ENCODE measurements around the gene PEX13.
"Not testable (repeated sequence)": the region's sequence is repeated elsewhere in the genome, so short reads cannot be mapped to it uniquely, and the experiment has no call there.

PEX13 gene

GRCh38 chr2:61016392-61017002, 1.0 kb upstream of the PEX13 start:
- H3K27ac Mint-ChIP-seq = peak overlapping the region; percentile 94
- no peak for DNase-seq
- peaks cover 9% of the 10 kb centered on the region for H3K36me3 Mint-ChIP-seq
- H3K4me3 Mint-ChIP-seq = peak overlapping the region; percentile 91
- H3K9me3 Mint-ChIP-seq = no peaks in the 10 kb centered on the region
- no peaks in the 10 kb centered on the region for H3K27me3 Mint-ChIP-seq
- CTCF ChIA-PET = interaction anchor here (1.9 kb wide), 1 partner anchor 19 kb away, joined by 4 read pairs; no protein-coding TSS in a partner anchor
- H3K4me1 Mint-ChIP-seq = peaks cover 47% of the 10 kb centered on the region

- Mint-ChIP-seq H3K9me3 (peaks cover 2% of the 10 kb centered on the region), H3K27ac (peak overlapping the region; percentile 94), H3K27me3 (no peaks in the 10 kb centered on the region), H3K4me1 (peaks cover 50% of the 10 kb centered on the region), H3K36me3 (peaks cover 15% of the 10 kb centered on the region), H3K4me3 (peak overlapping the region; percentile 91)
- CTCF ChIA-PET = interaction anchor here (1.9 kb wide), 1 partner anchor 19 kb away, joined by 4 read pairs; no protein-coding TSS in a partner anchor
- DNase-seq = peak; percentile 81
These were observed 441 bp upstream of the PEX13 start for GRCh38 chr2:61017003-61017555.

- Mint-ChIP-seq H3K27ac (peak overlapping the region; percentile 94), H3K27me3 (no peaks in the 10 kb centered on the region), H3K9me3 (peaks cover 2% of the 10 kb centered on the region), H3K36me3 (peaks cover 21% of the 10 kb centered on the region), H3K4me1 (peaks cover 50% of the 10 kb centered on the region), H3K4me3 (peak overlapping the region; percentile 91)
- no peak for DNase-seq
- CTCF ChIA-PET = no interaction called here
These were observed 817 bp downstream of the PEX13 start for GRCh38 chr2:61018318-61018755.

- no peak for DNase-seq
- H3K9me3 Mint-ChIP-seq = peaks cover 2% of the 10 kb centered on the region
- peaks cover 48% of the 10 kb centered on the region for H3K4me1 Mint-ChIP-seq
- CTCF ChIA-PET = no interaction called here
- H3K27me3 Mint-ChIP-seq = no peaks in the 10 kb centered on the region
- H3K4me3 Mint-ChIP-seq = peak overlapping the region; percentile 91
- H3K27ac Mint-ChIP-seq = peak overlapping the region; percentile 94
- H3K36me3 Mint-ChIP-seq = peaks cover 25% of the 10 kb centered on the region
These were observed 1.3 kb downstream of the PEX13 start for GRCh38 chr2:61018798-61019197.

- H3K4me3 Mint-ChIP-seq = no peak overlapping the region
- H3K9me3 Mint-ChIP-seq = peaks cover 2% of the 10 kb centered on the region
- CTCF ChIA-PET = no interaction called here
- H3K36me3 Mint-ChIP-seq = peaks cover 33% of the 10 kb centered on the region
- no peak overlapping the region for H3K27ac Mint-ChIP-seq
- DNase-seq = no peak
- peaks cover 39% of the 10 kb centered on the region for H3K4me1 Mint-ChIP-seq
- no peaks in the 10 kb centered on the region for H3K27me3 Mint-ChIP-seq
These were observed 3.7 kb downstream of the PEX13 start for GRCh38 chr2:61021228-61021660.

GRCh38 chr2:61023670-61024069, 6.2 kb downstream of the PEX13 start:
- Mint-ChIP-seq H3K36me3 (peaks cover 41% of the 10 kb centered on the region), H3K4me1 (peaks cover 30% of the 10 kb centered on the region)

GRCh38 chr2:61029533-61029932, 12.0 kb downstream of the PEX13 start:
- CTCF ChIA-PET = no interaction called here
- peaks cover 38% of the 10 kb centered on the region for H3K36me3 Mint-ChIP-seq
- H3K9me3 Mint-ChIP-seq = peaks cover 3% of the 10 kb centered on the region
- H3K27me3 Mint-ChIP-seq = no peaks in the 10 kb centered on the region
- no peak overlapping the region for H3K4me3 Mint-ChIP-seq
- no peak for DNase-seq
- no peak overlapping the region for H3K27ac Mint-ChIP-seq
- peaks cover 6% of the 10 kb centered on the region for H3K4me1 Mint-ChIP-seq

More at GRCh38 chr2:61023670-61024069, 6.2 kb downstream of the PEX13 start:
- CTCF ChIA-PET = interaction anchor here (0.6 kb wide), 1 partner anchor 49 kb away, joined by 4 read pairs; no protein-coding TSS in a partner anchor
- no peak for DNase-seq
- H3K27me3 Mint-ChIP-seq = no peaks in the 10 kb centered on the region
- H3K9me3 Mint-ChIP-seq = peaks cover 2% of the 10 kb centered on the region
- H3K27ac Mint-ChIP-seq = no peak overlapping the region
- no peak overlapping the region for H3K4me3 Mint-ChIP-seq

GRCh38 chr2:61034592-61034991, 17.1 kb downstream of the PEX13 start:
- H3K27ac Mint-ChIP-seq, CTCF ChIA-PET, H3K4me1 Mint-ChIP-seq, H3K27me3 Mint-ChIP-seq, H3K4me3 Mint-ChIP-seq, DNase-seq: not testable (repeated sequence)
- Mint-ChIP-seq H3K36me3 (peaks cover 52% of the 10 kb centered on the region), H3K9me3 (peaks cover 25% of the 10 kb centered on the region)

GRCh38 chr2:61036643-61037042, 19.1 kb downstream of the PEX13 start:
- H3K4me3 Mint-ChIP-seq, H3K27ac Mint-ChIP-seq, H3K27me3 Mint-ChIP-seq, DNase-seq, H3K4me1 Mint-ChIP-seq, CTCF ChIA-PET: not testable (repeated sequence)
- H3K36me3 Mint-ChIP-seq = peaks cover 53% of the 10 kb centered on the region
- H3K9me3 Mint-ChIP-seq = peaks cover 25% of the 10 kb centered on the region

- Mint-ChIP-seq H3K9me3 (peaks cover 10% of the 10 kb centered on the region), H3K4me3 (no peak overlapping the region), H3K4me1 (peaks cover 3% of the 10 kb centered on the region), H3K27ac (no peak overlapping the region), H3K27me3 (no peaks in the 10 kb centered on the region), H3K36me3 (peaks cover 28% of the 10 kb centered on the region)
- DNase-seq = no peak
- CTCF ChIA-PET = no interaction called here
These were observed 25.3 kb downstream of the PEX13 start for GRCh38 chr2:61042807-61043206.

GRCh38 chr2:61044636-61045035, 27.1 kb downstream of the PEX13 start:
- CTCF ChIA-PET = no interaction called here
- Mint-ChIP-seq H3K27ac (no peak overlapping the region), H3K4me3 (no peak overlapping the region)

GRCh38 chr2:61045226-61045625, 27.7 kb downstream of the PEX13 start:
- no peak overlapping the region for H3K4me3 Mint-ChIP-seq
- CTCF ChIA-PET = no interaction called here
- H3K9me3 Mint-ChIP-seq = no peaks in the 10 kb centered on the region
- DNase-seq = no peak
- no peak overlapping the region for H3K27ac Mint-ChIP-seq
- H3K27me3 Mint-ChIP-seq = no peaks in the 10 kb centered on the region
- peaks cover 3% of the 10 kb centered on the region for H3K4me1 Mint-ChIP-seq
- H3K36me3 Mint-ChIP-seq = peaks cover 36% of the 10 kb centered on the region

More at GRCh38 chr2:61044636-61045035, 27.1 kb downstream of the PEX13 start:
- Mint-ChIP-seq H3K4me1 (peaks cover 3% of the 10 kb centered on the region), H3K27me3 (no peaks in the 10 kb centered on the region), H3K36me3 (peaks cover 37% of the 10 kb centered on the region), H3K9me3 (no peaks in the 10 kb centered on the region)
- DNase-seq = no peak

GRCh38 chr2:61045999-61046398, 28.5 kb downstream of the PEX13 start:
- no peaks in the 10 kb centered on the region for H3K27me3 Mint-ChIP-seq
- H3K36me3 Mint-ChIP-seq = peaks cover 38% of the 10 kb centered on the region
- CTCF ChIA-PET = no interaction called here
- no peak for DNase-seq
- H3K4me1 Mint-ChIP-seq = peaks cover 3% of the 10 kb centered on the region
- H3K27ac Mint-ChIP-seq = no peak overlapping the region
- no peak overlapping the region for H3K4me3 Mint-ChIP-seq
- H3K9me3 Mint-ChIP-seq = no peaks in the 10 kb centered on the region

- peaks cover 18% of the 10 kb centered on the region for H3K36me3 Mint-ChIP-seq
- no peak overlapping the region for H3K4me3 Mint-ChIP-seq
- no peaks in the 10 kb centered on the region for H3K9me3 Mint-ChIP-seq
- DNase-seq = no peak
- H3K27ac Mint-ChIP-seq = no peak overlapping the region
- H3K4me1 Mint-ChIP-seq = peaks cover 5% of the 10 kb centered on the region
- CTCF ChIA-PET = no interaction called here
- H3K27me3 Mint-ChIP-seq = no peaks in the 10 kb centered on the region
These were observed 38.0 kb downstream of the PEX13 start for GRCh38 chr2:61055557-61055956.

- CTCF ChIA-PET = interaction anchor here (0.5 kb wide), 1 partner anchor 349 kb away, joined by 3 read pairs; no protein-coding TSS in a partner anchor
- H3K4me3 Mint-ChIP-seq = no peak overlapping the region
- H3K9me3 Mint-ChIP-seq = no peaks in the 10 kb centered on the region
- no peak overlapping the region for H3K27ac Mint-ChIP-seq
- H3K36me3 Mint-ChIP-seq = peaks cover 12% of the 10 kb centered on the region
- H3K27me3 Mint-ChIP-seq = no peaks in the 10 kb centered on the region
- DNase-seq = no peak
- peaks cover 5% of the 10 kb centered on the region for H3K4me1 Mint-ChIP-seq
These were observed 40.0 kb downstream of the PEX13 start for GRCh38 chr2:61057562-61057961.
